NCI-H2081 (cell line): ENCODE results near the gene PARP3.

ENCODE experiments used
- DNase-seq, 2 experiments: peaks; one replicate each; lab custom pipeline; 2025; lab: John Stamatoyannopoulos, UW

PARP3 gene

GRCh38 chr3:51934139-51934850 lies 7.9 kb upstream of the PARP3 start:
- no peak for DNase-seq

GRCh38 chr3:51934991-51935885 lies 6.9 kb upstream of the PARP3 start:
- no peak for DNase-seq

- DNase-seq = no peak
Observed at GRCh38 chr3:51935886-51936755, 6.0 kb upstream of the PARP3 start.

DNA sequence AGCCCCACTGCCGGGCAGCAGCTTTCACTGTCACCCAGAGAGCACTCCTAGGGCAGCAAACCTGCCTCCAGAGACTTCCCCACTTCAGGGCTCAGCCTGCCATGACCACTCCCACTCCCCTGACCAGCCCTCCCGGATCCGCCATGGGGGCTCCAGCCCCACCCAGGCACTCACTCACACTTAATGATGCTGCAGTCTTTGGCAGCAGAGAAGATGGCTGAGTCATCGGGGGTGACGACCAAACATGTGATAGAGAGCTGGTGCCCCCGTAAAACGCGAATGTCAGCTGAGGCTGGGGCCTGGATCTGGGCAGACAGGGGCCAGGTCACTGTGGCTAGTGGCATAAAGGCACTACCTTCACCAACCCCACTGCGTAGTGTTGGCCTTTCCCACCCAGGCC lies 5.1 kb upstream of the PARP3 start:
- no peak for DNase-seq

- DNase-seq = no peak
Observed at GRCh38 chr3:51937611-51938450, 4.3 kb upstream of the PARP3 start.

DNA sequence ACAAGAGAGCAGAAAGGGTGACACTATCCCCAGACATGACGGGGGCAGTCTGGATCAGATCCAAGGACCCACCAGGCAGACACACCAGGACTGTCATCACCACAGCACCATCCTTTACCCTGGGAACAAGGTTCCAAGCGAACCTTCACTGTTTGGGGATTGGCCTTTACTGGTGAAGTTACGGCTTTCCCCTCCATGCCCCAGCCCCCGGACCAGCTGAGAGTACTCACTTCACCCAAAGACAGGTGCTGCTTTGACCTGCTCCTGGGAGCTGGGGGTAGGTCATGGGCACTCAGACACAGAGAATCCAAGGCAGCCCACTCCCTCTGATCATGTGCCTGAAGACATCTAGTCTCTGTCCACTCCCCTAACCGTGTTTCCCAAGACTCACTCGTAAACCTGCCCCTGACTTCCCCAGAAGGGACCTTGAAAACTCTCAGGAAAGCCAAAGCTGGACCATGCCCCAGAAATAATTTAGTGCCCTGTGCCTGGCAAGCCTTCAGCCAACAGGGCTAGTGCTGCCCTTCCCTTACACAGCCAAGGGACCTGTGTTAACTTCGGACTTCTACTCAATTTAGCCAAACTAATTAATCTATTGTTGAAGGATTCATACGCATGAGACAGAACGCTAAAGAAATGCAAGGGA lies 3.3 kb upstream of the PARP3 start:
- no peak for DNase-seq

DNA sequence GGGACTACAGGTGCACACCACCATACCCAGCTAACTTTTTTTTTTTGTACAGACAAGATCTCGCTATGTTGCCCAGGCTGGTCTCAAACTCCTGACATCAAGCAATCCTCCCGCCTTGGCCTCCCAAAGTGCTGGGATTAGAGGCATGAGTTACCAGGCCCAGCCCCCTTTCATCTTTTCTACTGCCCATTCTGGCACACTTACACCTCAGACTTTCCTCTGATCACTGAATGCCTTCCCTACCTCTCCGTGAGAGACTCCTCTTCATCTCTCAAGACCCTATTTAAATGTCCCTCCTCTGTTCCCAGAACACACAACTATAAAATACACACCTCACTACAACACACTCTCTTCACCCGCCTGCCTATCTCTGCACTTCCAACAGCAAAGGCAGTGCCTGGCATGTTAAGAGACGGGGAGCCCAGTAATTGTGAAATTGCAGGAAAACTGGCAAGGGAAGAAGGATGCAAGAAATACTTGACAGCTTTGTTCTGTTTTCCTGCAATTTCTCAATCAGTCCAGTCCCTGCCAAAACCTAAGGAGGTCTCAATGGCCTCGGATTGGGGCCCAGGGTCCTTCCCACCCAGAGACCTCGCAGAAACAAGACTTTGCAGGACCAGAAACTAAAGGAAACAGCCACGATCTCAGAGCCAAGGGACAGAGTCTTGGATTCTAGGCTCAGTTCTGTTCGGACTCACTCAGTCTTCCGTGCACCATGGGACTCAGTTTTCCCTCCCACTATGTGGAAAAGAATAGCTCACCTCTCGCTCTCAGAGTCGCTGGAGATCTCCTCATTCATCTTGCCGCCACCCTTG lies 1.3 kb upstream of the PARP3 start:
- no peak for DNase-seq

DNA sequence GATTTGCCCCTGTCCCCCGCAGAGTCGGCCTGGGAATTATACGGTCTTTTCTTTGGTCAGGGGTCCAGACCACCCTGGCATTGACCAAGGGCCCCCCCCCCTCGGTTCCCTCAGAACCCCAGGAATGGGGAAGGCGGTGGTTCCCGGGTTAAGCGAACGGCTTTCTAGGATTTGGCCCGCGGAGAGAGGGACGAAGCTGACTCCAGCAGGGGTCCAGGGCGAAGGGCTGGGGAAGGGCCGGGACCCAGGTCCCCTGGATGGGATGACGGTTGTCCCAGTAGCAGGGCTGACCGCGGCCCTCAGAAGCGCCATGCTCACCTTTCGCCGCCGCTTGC lies 733 bp upstream of the PARP3 start:
- no peak for DNase-seq

DNA sequence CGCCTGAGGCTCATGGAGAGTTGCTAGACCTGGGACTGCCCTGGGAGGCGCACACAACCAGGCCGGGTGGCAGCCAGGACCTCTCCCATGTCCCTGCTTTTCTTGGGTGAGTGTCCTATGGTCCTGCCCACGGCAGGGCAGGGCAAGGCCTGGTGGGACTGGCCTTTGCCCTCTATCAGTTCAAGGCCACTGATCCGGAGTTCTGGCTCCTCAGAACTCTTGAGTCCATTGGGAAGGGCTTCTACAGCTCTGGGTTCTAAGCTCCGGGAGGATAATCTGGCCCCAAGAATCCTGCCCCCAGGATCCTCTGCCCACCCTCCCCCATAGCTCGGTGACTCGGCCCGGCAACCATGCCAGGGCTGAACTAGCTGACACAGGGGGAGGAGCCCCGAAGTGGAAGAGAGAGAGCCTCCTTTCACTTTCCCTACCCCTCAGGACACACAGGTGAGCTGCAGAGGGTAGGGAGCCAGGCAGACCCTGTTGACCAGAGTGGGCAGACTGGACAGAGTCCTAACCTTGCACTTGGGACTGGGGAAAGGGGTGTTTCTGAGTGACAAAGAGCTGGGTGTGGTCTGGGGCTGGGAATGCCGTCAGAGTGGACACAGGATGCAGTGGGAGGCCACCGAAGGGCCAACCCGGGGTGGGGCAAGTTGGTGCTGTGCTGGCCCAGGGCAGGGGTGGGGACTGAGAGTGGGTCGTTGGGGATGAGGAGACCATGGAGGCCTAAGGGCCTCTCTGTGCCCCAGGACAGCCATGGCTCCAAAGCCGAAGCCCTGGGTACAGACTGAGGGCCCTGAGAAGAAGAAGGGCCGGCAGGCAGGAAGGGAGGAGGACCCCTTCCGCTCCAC lies 664 bp downstream of the PARP3 start:
- no peak for DNase-seq

- DNase-seq = no peak
Observed at GRCh38 chr3:51943451-51944391, 1.6 kb downstream of the PARP3 start.

GRCh38 chr3:51944451-51945021 lies 2.4 kb downstream of the PARP3 start:
- no peak for DNase-seq

DNA sequence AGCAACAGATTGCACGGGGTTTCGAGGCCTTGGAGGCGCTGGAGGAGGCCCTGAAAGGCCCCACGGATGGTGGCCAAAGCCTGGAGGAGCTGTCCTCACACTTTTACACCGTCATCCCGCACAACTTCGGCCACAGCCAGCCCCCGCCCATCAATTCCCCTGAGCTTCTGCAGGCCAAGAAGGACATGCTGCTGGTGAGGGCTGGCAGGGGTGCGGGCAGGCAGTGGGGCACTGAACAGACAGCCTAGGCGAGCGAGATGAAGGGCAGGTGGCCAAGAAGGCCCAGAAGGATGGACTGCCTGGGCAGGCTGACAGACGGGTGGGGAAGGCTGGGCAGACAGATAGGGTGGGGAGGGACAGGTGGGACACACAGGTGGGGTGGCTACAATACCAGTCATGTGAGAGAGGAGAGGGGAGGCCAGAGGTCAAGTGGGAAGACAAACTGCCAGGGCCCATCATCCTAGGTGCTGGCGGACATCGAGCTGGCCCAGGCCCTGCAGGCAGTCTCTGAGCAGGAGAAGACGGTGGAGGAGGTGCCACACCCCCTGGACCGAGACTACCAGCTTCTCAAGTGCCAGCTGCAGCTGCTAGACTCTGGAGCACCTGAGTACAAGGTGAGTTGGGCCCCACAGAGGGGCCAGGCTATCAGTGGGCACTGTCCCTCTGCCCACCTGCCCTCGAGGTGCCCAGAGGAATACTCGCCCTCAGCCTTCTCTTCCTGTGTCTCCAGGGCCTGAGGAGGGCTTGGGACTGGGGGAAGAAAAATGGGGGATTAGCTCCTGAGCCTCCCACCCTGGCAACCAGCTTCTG lies 3.1 kb downstream of the PARP3 start:
- DNase-seq = no peak

GRCh38 chr3:51945926-51946705 lies 4.0 kb downstream of the PARP3 start:
- no peak for DNase-seq

DNA sequence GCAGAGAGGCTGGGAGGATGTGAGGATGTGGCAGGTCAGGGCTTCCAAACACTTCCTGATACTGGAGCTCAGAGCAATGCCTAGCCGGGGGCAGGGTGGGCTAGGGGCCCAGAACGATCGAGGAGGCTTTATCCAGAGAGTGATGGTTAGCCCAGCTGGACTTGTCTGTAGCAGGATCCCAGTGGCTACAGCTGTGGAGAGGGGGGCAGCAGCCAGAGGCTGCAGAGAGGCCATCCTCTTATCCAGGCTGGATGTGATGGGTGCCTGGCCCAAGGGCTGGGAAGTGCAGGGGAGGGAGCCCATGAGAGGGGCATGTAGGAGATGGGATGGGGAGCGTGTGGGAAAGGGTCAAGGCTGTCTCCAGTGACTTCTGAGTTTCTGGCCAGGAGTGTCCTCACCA lies 4.6 kb downstream of the PARP3 start:
- no peak for DNase-seq

- no peak for DNase-seq
Observed at GRCh38 chr3:51947215-51947900, 5.2 kb downstream of the PARP3 start.
